Pancreas (tissue), 10 donors: ENCODE results near the gene RAD51B. TPM values are rescaled to one million over a fixed set of nuclear protein-coding genes. Genes with fewer than 3 reads are reported as not detected.
A peak's percentile ranks its signal among the peaks of the same experiment; 100 is the strongest.

ENCODE experiments used
- ATAC-seq, 4 donors: fragments of 200-7000 bp; cut with Tn5 transposase; one replicate each; pipeline versions ENCODE4 v1.8.0 to v1.9.1; 2020; ENCODE audit warnings: mild to moderate bottlenecking in 4 of 4, moderate library complexity in 4 of 4
- DNase-seq, 6 donors: peaks; one replicate each; pipeline ENCODE4 v3.0.0-alpha.2; 2020
- FAIRE-seq: peaks from 2 replicates; lab custom pipeline; 2012; peaks lifted over from hg19 to GRCh38; lab: Jason Lieb, UNC
- H3K27ac ChIP-seq, 4 donors: fragments of 200-600 bp; sonication (generic); 1 replicate in 3 of 4; 2 replicates in 1 of 4; pipeline versions ENCODE4 v1.5.0 to v1.8.0; 2020
- H3K27me3 ChIP-seq, 4 donors: fragments of 200-600 bp; one replicate each; pipeline ENCODE4 v1.8.0; 2021
- H3K36me3 ChIP-seq, 3 donors: fragments of 200-600 bp; sonication (generic) in 1 of 3; one replicate each; pipeline versions ENCODE4 v1.5.0 to v1.8.0; 2020 to 2021
- H3K4me1 ChIP-seq, 3 donors: fragments of 200-600 bp; one replicate each; pipeline ENCODE4 v1.8.0; 2021
- H3K4me3 ChIP-seq, 4 donors: fragments of 200-600 bp; sonication (generic) in 2 of 4; one replicate each; pipeline versions ENCODE4 v1.5.0 to v1.8.0; 2020 to 2021
- H3K9me3 ChIP-seq, 4 donors: fragments of 200-600 bp; one replicate each; pipeline ENCODE4 v1.8.0; 2021
- WGBS, 2 donors: extraction: QIAGEN DNeasy Blood & Tissue Kit; methylation state at CpG; one replicate each; pipeline ENCODE4 v1.1.7; 2013; 5-methylcytosine and 5-hydroxymethylcytosine counted together
- intact Hi-C, 3 donors: fragments of 100-400 bp; cut with DNase I; formaldehyde crosslinking; loops; one replicate each; pipeline versions ENCODE4 v1.11.1 to v1.14.2; 2022
- polyA plus RNA-seq, 2 donors: library from polyadenylated mRNA; stranded (reverse); fragments of 200-250 nt; gene quantifications; one replicate each; pipeline ENCODE4 v1.2.3, GENCODE V29; 2013
- total RNA-seq, 6 donors: library from RNA; stranded (reverse); fragmentation: NEBNext Ultra II Directional in 4 of 6; extraction: Animal tissue kit (Norgen Biotek cat#: 25700) in 4 of 6; gene quantifications; one replicate each; pipeline versions ENCODE4 v1.2.1 to v1.2.4, GENCODE V29; 2021 to 2023
- TF ChIP-seq, protein P1 (sequence below), 4 donors: fragments of 200-600 bp; sonication (generic) in 3 of 4; IDR thresholded peaks; one replicate each; pipeline versions ENCODE4 v1.5.0 to v1.8.0; 2021; ENCODE audit warnings: antibody characterized with exemption in 4 of 4
- donor health status: healthy with polysubstance abuse.
- donor health status: DM: no; HTN: no; CAD: no; lungs with moderate emphysema.
- donor health status: DM: no; HTN: no; CAD: no.
- donor health status: control.
- donor health status: control.
- donor health status: Bipolar disorder and iron deficiency.
- donor health status: DM: yes; HTN: yes; CAD: no.
- donor health status: DM: no; HTN: no; CAD: no.
- donor health status: DM: no; HTN: no; CAD: no.
- donor health status: DM: yes; HTN: yes; CAD: no.

Gene RAD51B
- total and polyA plus RNA-seq, 8 donors, result 1.1 to 17.3 (median 5.8) TPM

- no peaks in the 10 kb centered on the region for H3K27me3 ChIP-seq
- ATAC-seq (no peak), DNase-seq (no peak), FAIRE-seq (no peak)
- H3K36me3 ChIP-seq, result no peaks in the 10 kb centered on the region
- peaks cover 6 to 27% (median 23%) of the 10 kb centered on the region in 3 donors for H3K4me1 ChIP-seq
- TF ChIP-seq, protein P1, sequence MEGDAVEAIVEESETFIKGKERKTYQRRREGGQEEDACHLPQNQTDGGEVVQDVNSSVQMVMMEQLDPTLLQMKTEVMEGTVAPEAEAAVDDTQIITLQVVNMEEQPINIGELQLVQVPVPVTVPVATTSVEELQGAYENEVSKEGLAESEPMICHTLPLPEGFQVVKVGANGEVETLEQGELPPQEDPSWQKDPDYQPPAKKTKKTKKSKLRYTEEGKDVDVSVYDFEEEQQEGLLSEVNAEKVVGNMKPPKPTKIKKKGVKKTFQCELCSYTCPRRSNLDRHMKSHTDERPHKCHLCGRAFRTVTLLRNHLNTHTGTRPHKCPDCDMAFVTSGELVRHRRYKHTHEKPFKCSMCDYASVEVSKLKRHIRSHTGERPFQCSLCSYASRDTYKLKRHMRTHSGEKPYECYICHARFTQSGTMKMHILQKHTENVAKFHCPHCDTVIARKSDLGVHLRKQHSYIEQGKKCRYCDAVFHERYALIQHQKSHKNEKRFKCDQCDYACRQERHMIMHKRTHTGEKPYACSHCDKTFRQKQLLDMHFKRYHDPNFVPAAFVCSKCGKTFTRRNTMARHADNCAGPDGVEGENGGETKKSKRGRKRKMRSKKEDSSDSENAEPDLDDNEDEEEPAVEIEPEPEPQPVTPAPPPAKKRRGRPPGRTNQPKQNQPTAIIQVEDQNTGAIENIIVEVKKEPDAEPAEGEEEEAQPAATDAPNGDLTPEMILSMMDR (IDR thresholded peaks at IDR 0.05), result no peak
- intact Hi-C loops, result no loop called here
- no peak overlapping the region for H3K27ac ChIP-seq
- no peaks in the 10 kb centered on the region for H3K9me3 ChIP-seq
- 58 to 59% methylated on average over 2 of the region's 2 CpGs for WGBS, 2 donors
- H3K4me3 ChIP-seq, result no peak overlapping the region
Measured at GRCh38 chr14:68014771-68015170, 195.2 kb downstream of the RAD51B start.

DNA sequence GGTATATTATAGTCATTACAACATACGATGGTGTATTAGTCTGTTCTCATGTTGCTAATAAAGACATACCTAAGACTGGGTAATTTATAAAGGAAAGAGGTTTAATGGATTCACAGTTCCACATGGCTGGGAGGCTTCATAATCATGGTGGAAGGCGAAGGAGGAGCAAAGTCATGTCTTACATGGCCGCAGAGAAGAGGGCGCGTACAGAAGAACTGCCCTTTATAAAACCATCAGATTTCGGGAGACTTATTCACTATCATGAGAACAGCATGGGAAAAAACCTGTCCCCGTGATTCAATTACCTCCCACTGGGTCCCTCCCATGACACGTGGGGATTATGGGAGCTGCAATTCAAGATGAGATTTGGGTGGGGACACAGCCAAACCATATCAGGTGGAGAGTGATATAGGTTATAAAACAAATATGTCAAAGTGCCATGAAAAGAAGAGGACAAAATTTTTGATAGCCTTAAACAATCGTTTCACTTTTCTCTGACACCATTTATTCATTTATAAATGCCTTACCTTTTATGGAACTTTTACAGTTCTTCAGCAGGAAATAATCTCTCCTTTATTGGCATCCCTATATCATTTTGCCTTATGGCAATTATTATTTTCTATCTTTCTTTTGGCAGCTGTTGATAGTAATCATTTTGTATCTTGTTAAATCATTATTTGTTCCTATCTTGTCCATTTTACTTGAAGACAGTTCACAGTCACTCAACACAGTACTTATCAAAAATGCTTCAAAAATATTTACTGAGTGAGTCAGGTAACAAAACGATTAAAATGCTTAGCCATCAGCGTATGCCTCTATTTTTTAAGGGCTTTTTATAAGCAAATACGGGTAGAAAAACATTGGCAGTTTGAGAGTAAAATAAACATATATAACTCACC is 196.0 kb downstream of the RAD51B start:
- WGBS, 2 donors, result 84 to 94% methylated on average over 12 of the region's 12 CpGs
- intact Hi-C loops, result no loop called here

DNA sequence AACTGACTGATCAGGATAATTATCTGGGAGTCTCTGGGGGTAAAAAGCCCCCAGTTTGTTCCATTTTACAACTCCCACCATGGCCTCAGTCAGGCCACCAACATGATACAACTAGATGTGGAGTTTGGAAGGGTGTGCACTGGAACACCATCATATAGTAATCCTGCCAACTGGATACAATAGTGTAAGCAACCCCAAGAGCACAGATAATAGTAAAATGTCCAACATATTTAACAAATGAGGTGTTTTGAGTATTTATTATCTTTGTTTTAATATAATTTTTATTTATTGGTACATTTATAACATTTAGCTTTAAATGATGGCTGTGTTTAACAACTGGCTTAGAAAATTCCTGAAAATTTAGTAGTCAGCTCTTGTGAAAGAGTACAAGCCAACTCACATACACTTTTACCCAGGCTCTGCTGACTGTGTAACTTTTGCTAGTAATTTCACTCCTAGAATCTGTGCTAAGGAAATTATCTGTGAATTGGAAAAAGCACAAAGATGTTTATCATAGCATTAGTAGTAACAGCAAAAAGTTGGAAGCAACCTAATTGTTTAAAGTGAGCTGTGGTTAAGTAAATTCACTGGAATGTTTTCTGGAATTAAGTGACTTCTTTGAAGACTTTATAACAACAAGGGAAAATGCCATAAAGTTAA is 196.8 kb downstream of the RAD51B start:
- ATAC-seq (peak in 1 of 4 donors; percentile 12), FAIRE-seq (peak; percentile 23)
- intact Hi-C loops, result no loop called here

More for the DNA sequence above, 196.0 kb downstream of the RAD51B start:
- FAIRE-seq (no peak), ATAC-seq (no peak), DNase-seq (no peak)
- Histone ChIP-seq H3K27me3 (no peaks in the 10 kb centered on the region), H3K4me3 (no peak overlapping the region), H3K4me1 (peaks cover 6 to 27% (median 23%) of the 10 kb centered on the region in 3 donors), H3K27ac (no peak overlapping the region), H3K36me3 (no peaks in the 10 kb centered on the region), H3K9me3 (no peaks in the 10 kb centered on the region)
- TF ChIP-seq, protein P1 (IDR thresholded peaks at IDR 0.05), result no peak

GRCh38 chr14:68018598-68018997 is 199.0 kb downstream of the RAD51B start:
- intact Hi-C loops, result no loop called here
- Histone ChIP-seq H3K36me3 (no peaks in the 10 kb centered on the region), H3K27me3 (no peaks in the 10 kb centered on the region), H3K4me3 (no peak overlapping the region), H3K9me3 (no peaks in the 10 kb centered on the region), H3K4me1 (peaks cover 0 to 8% (median 3%) of the 10 kb centered on the region in 3 donors), H3K27ac (no peak overlapping the region)
- TF ChIP-seq, protein P1 (IDR thresholded peaks at IDR 0.05), result no peak
- 53 to 64% methylated on average over 1 of the region's 1 CpG for WGBS, 2 donors
- ATAC-seq, result peak; percentile 28 to 43 (median 38)
- DNase-seq, result no peak
- peak; percentile 90 for FAIRE-seq

More for the DNA sequence above, 196.8 kb downstream of the RAD51B start:
- Histone ChIP-seq H3K4me3 (no peak overlapping the region), H3K9me3 (no peaks in the 10 kb centered on the region), H3K27me3 (no peaks in the 10 kb centered on the region), H3K4me1 (peaks cover 6 to 21% (median 16%) of the 10 kb centered on the region in 3 donors), H3K36me3 (no peaks in the 10 kb centered on the region), H3K27ac (no peak overlapping the region)
- DNase-seq, result no peak
- TF ChIP-seq, protein P1 (IDR thresholded peaks at IDR 0.05), result no peak
